ENCODE data around the gene NCAPG2. TPM values are rescaled to one million over a fixed set of nuclear protein-coding genes. Genes with fewer than 3 reads are reported as not detected.
"Not testable (repeated sequence)": the region's sequence is repeated elsewhere in the genome, so short reads cannot be mapped to it uniquely, and the experiment has no call there.

The NCAPG2 gene
- polyA plus RNA-seq, 3 donors from 2014 or later: 3.5 to 7.9 (median 5.7) TPM

DNA sequence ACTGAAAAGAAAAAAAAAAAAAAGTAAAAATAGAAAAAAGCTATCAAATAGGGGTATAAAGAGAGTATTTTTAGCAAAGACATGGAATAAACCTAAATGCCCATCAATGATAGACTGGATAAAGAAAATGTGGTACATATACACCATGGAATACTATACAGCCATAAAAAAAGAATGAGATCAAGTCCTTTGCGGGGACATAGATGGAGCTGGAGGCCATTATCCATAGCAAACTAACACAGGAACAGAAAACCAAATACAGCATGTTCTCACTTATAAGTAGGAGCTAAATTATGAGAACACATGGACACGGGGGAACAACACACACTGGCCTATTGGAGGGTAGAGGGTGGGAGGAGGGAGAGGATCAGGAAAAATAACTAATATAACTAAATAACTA lies 7.0 kb downstream of the NCAPG2 start:
- peak overlapping the region in 1 of 6 donors; percentile 26 for H3K27ac Mint-ChIP-seq

DNA sequence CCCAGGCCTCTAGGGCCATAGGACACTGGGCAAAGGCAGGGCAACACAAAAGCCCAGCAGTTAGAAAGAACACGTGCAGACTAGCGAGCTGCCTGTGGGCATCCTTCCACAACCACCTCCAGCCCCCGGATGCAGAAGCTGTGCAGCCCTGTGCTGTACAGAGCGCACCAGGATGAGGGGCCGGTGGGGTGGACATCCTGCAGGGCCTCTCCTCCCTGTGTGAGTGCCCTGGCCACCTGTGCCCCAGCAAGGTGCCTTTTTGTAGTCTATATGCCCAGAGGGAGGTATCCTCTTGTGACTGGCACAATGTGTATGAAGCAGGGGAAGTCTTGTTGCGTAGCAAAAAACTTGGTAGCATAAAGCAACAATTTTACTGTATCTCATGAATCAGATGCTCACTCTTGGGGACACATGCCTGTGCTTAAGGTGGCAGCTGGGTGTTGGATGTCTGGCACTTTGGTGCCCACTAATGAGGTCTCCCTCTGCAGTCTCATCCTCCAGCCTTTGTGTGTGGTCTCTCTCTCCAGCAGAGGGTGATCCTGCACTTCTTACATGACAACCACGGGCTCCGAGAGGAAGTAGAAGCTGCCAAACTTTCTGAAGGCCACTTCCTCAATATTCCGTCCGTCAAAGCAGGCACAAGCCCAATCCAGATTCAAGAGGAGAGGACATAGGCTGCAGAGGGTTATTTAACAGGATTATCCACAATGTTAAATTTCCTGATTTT lies 8.7 kb downstream of the NCAPG2 start:
- H3K4me3 Mint-ChIP-seq: peak overlapping the region; percentile 37 to 78 (median 55)

More for the DNA sequence above, 7.0 kb downstream of the NCAPG2 start:
- peaks cover 12 to 19% of the 10 kb centered on the region in 2 donors for H3K4me1 Mint-ChIP-seq
- not testable (repeated sequence) for H3K9me3 Mint-ChIP-seq; H3K36me3 Mint-ChIP-seq; H3K4me3 Mint-ChIP-seq; H3K27me3 Mint-ChIP-seq (ENCODE audit: low read depth in 3 of 3); DNase-seq

GRCh38 chr7:158695056-158695455 lies 9.5 kb downstream of the NCAPG2 start:
- no peak for DNase-seq
- peaks cover 12 to 19% of the 10 kb centered on the region in 2 donors for H3K4me1 Mint-ChIP-seq
- H3K27ac Mint-ChIP-seq: peak overlapping the region in 5 of 6 donors; percentile 18 to 64 (median 58)
- H3K4me3 Mint-ChIP-seq: peak overlapping the region in 1 of 5 donors; percentile 31
- peaks cover 0 to 1% (median 0%) of the 10 kb centered on the region in 6 donors for H3K9me3 Mint-ChIP-seq
- peaks cover 0 to 1% (median 0%) of the 10 kb centered on the region in 3 donors for H3K27me3 Mint-ChIP-seq (ENCODE audit: low read depth in 3 of 3)
- peaks cover 0 to 4% (median 0%) of the 10 kb centered on the region in 3 donors for H3K36me3 Mint-ChIP-seq

More for the DNA sequence above, 8.7 kb downstream of the NCAPG2 start:
- peaks cover 0 to 1% (median 0%) of the 10 kb centered on the region in 3 donors for H3K27me3 Mint-ChIP-seq (ENCODE audit: low read depth in 3 of 3)
- peak overlapping the region; percentile 57 to 91 (median 78) for H3K27ac Mint-ChIP-seq
- peak; percentile 43 to 72 (median 61) for DNase-seq
- H3K4me1 Mint-ChIP-seq: peaks cover 12 to 19% of the 10 kb centered on the region in 2 donors
- peaks cover 0 to 1% (median 0%) of the 10 kb centered on the region in 6 donors for H3K9me3 Mint-ChIP-seq
- H3K36me3 Mint-ChIP-seq: peaks cover 0 to 4% (median 2%) of the 10 kb centered on the region in 3 donors

- peak overlapping the region in 4 of 6 donors; percentile 0 to 71 (median 36) for H3K27ac Mint-ChIP-seq
- peaks cover 0 to 1% (median 0%) of the 10 kb centered on the region in 6 donors for H3K9me3 Mint-ChIP-seq
- peaks cover 0 to 1% (median 0%) of the 10 kb centered on the region in 3 donors for H3K27me3 Mint-ChIP-seq (ENCODE audit: low read depth in 3 of 3)
- H3K36me3 Mint-ChIP-seq: peaks cover 0 to 4% (median 0%) of the 10 kb centered on the region in 3 donors
- no peak overlapping the region for H3K4me3 Mint-ChIP-seq
- H3K4me1 Mint-ChIP-seq: peaks cover 12 to 19% of the 10 kb centered on the region in 2 donors
- DNase-seq: no peak
Measured at GRCh38 chr7:158694650-158695049, 10.0 kb downstream of the NCAPG2 start.

- H3K4me3 Mint-ChIP-seq: no peak overlapping the region
- H3K4me1 Mint-ChIP-seq: no peaks in the 10 kb centered on the region
- no peak for DNase-seq
- no peak overlapping the region for H3K27ac Mint-ChIP-seq
- H3K27me3 Mint-ChIP-seq (ENCODE audit: low read depth in 3 of 3): peaks cover 0 to 1% (median 0%) of the 10 kb centered on the region in 3 donors
- peaks cover 0 to 23% (median 9%) of the 10 kb centered on the region in 3 donors for H3K36me3 Mint-ChIP-seq
- no peaks in the 10 kb centered on the region for H3K9me3 Mint-ChIP-seq
Measured at GRCh38 chr7:158689488-158689887, 15.1 kb downstream of the NCAPG2 start.

DNA sequence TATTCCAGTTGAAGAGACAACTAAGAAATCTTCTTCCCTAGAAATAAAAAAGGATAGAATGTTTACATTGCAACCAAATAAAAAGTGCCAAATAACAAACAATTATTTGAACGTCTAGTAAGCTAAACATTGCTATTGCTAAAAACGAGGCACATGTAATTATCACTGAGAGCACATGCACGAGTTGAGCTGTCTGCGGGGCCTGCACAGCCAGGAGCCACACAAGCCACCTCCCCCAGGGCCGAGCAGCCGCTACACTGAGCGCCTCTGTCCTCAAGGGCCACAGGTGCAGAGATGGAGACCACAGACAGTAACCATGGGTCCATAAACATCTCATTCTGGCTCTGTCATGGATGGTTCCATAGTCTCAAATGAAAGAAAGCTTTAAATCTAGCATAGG lies 17.2 kb downstream of the NCAPG2 start:
- Mint-ChIP-seq H3K27me3 (ENCODE audit: low read depth in 3 of 3) (peaks cover 0 to 1% (median 0%) of the 10 kb centered on the region in 3 donors), H3K9me3 (no peaks in the 10 kb centered on the region), H3K4me3 (no peak overlapping the region), H3K36me3 (peaks cover 0 to 29% (median 9%) of the 10 kb centered on the region in 3 donors), H3K27ac (no peak overlapping the region), H3K4me1 (no peaks in the 10 kb centered on the region)
- DNase-seq: no peak

DNA sequence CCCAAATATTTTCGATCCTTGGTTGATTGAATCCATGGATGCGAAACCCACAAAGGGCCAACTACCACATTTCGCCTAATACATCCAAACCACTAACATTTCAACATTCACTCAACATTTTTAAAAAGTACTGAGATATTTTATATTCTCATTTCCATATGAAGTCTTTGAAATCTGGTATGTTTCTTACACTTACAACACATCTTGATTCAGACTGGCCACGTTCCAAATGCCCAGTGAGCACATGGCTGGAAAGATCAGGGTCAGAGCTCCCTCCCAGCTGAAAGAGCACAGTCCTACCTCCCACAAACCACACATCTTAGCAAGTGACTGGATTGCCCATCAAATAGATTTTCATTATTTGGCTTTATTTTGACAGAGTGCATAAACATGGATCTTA lies 18.9 kb downstream of the NCAPG2 start:
- H3K27ac Mint-ChIP-seq: no peak overlapping the region
- no peaks in the 10 kb centered on the region for H3K27me3 Mint-ChIP-seq (ENCODE audit: low read depth in 3 of 3)
- H3K4me1 Mint-ChIP-seq: peaks cover 2 to 6% of the 10 kb centered on the region in 2 donors
- H3K4me3 Mint-ChIP-seq: no peak overlapping the region
- no peak for DNase-seq
- peaks cover 0 to 30% (median 9%) of the 10 kb centered on the region in 3 donors for H3K36me3 Mint-ChIP-seq
- H3K9me3 Mint-ChIP-seq: no peaks in the 10 kb centered on the region

DNA sequence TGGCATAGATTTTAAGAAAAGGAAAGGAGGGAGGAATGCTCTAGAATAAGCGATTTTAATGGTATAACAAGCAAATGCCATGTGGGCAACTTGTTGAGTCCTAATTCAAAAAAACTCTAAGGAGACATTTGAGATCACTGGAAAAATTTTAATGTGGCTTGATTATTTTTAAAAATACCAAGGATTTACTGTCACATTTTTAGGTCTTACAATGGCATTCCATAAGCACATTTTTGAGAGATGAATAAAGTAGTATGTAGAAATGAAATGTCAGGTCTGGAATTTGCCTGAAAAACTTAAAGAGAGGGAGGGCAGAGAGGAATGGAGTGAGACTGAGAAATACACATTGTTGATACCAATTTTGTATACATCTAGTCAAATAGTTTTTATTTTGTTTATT lies 20.3 kb downstream of the NCAPG2 start:
- no peak for DNase-seq
- Mint-ChIP-seq H3K9me3 (no peaks in the 10 kb centered on the region), H3K4me1 (peaks cover 4 to 15% of the 10 kb centered on the region in 2 donors), H3K27ac (no peak overlapping the region), H3K36me3 (peaks cover 0 to 29% (median 9%) of the 10 kb centered on the region in 3 donors), H3K4me3 (no peak overlapping the region), H3K27me3 (ENCODE audit: low read depth in 3 of 3) (no peaks in the 10 kb centered on the region)

- Mint-ChIP-seq H3K4me1 (peaks cover 4 to 15% of the 10 kb centered on the region in 2 donors), H3K36me3 (peaks cover 0 to 23% (median 13%) of the 10 kb centered on the region in 3 donors), H3K4me3 (no peak overlapping the region), H3K27ac (no peak overlapping the region), H3K27me3 (ENCODE audit: low read depth in 3 of 3) (no peaks in the 10 kb centered on the region), H3K9me3 (no peaks in the 10 kb centered on the region)
- DNase-seq: no peak
Measured at GRCh38 chr7:158683541-158683940, 21.1 kb downstream of the NCAPG2 start.

- peaks cover 0 to 19% (median 5%) of the 10 kb centered on the region in 3 donors for H3K36me3 Mint-ChIP-seq
- H3K4me3 Mint-ChIP-seq: no peak overlapping the region
- H3K27me3 Mint-ChIP-seq (ENCODE audit: low read depth in 3 of 3): no peaks in the 10 kb centered on the region
- no peak for DNase-seq
- H3K27ac Mint-ChIP-seq: no peak overlapping the region
- no peaks in the 10 kb centered on the region for H3K9me3 Mint-ChIP-seq
- H3K4me1 Mint-ChIP-seq: peaks cover 4 to 15% of the 10 kb centered on the region in 2 donors
Measured at GRCh38 chr7:158682456-158682855, 22.1 kb downstream of the NCAPG2 start.

DNA sequence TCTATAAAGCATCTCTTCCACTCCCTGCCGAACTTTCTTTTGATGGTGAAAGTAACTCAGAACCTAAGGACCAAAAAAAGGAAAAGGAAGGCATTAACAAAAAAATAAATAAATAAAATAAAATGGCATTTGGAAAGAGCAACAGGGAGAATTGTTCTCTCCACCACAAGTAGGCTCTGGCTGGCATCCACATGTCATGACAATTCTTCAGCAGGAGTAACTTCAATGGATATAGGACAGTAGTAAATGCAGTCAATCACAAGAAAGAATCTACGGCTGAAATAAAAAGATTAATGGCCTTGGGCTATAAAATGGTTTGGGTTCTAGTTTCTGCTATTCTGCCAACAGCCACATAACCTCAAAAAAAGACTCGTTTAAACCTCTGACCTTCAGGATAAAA lies 23.9 kb downstream of the NCAPG2 start:
- no peak for DNase-seq
- Mint-ChIP-seq H3K4me1 (peaks cover 4 to 15% of the 10 kb centered on the region in 2 donors), H3K36me3 (peaks cover 5 to 23% (median 6%) of the 10 kb centered on the region in 3 donors), H3K27me3 (ENCODE audit: low read depth in 3 of 3) (no peaks in the 10 kb centered on the region), H3K4me3 (no peak overlapping the region), H3K27ac (no peak overlapping the region), H3K9me3 (no peaks in the 10 kb centered on the region)

GRCh38 chr7:158676906-158677305 lies 27.7 kb downstream of the NCAPG2 start:
- peaks cover 4 to 15% of the 10 kb centered on the region in 2 donors for H3K4me1 Mint-ChIP-seq
- H3K36me3 Mint-ChIP-seq: peaks cover 13 to 32% (median 20%) of the 10 kb centered on the region in 3 donors
- no peak overlapping the region for H3K4me3 Mint-ChIP-seq
- no peak for DNase-seq
- H3K27ac Mint-ChIP-seq: no peak overlapping the region
- H3K9me3 Mint-ChIP-seq: no peaks in the 10 kb centered on the region
- H3K27me3 Mint-ChIP-seq (ENCODE audit: low read depth in 3 of 3): no peaks in the 10 kb centered on the region

- no peak for DNase-seq
- Mint-ChIP-seq H3K27me3 (ENCODE audit: low read depth in 3 of 3) (no peaks in the 10 kb centered on the region), H3K9me3 (no peaks in the 10 kb centered on the region), H3K4me3 (no peak overlapping the region), H3K36me3 (peaks cover 16 to 31% (median 20%) of the 10 kb centered on the region in 3 donors), H3K27ac (no peak overlapping the region), H3K4me1 (peaks cover 4 to 15% of the 10 kb centered on the region in 2 donors)
Measured at GRCh38 chr7:158676171-158676840, 28.3 kb downstream of the NCAPG2 start.

GRCh38 chr7:158672975-158673374 lies 31.6 kb downstream of the NCAPG2 start:
- Mint-ChIP-seq H3K36me3 (peaks cover 15 to 24% (median 17%) of the 10 kb centered on the region in 3 donors), H3K27me3 (ENCODE audit: low read depth in 3 of 3) (no peaks in the 10 kb centered on the region), H3K4me1 (no peaks in the 10 kb centered on the region), H3K4me3 (no peak overlapping the region), H3K9me3 (no peaks in the 10 kb centered on the region), H3K27ac (peak overlapping the region in 3 of 6 donors; percentile 12 to 65 (median 33))
- DNase-seq: no peak
